Activated CD8-positive, alpha-beta T cell treated with anti-CD3 and anti-CD28 coated beads, Interleukin-2, amount 10 ng/mL, durations not matched to agents 7 days and 5 days (primary cell): Measurements from ENCODE around the gene COPZ1. TPM values are rescaled to one million over a fixed set of nuclear protein-coding genes. Genes with fewer than 3 reads are reported as not detected.

ENCODE experiments used
- ATAC-seq: fragments of 150-1000 bp; cut with Tn5 transposase; one replicate; pipeline ENCODE4 v1.10.0; 2021; ENCODE audit warnings: moderate library complexity
- CTCF ChIA-PET: fragments of 350-600 bp; sonication (Branson Sonifier 250); formaldehyde crosslinking; loops from one replicate; lab custom pipeline; 2021; ENCODE audit warnings: antibody characterized with exemption; lab: Charles Lee
- POLR2A ChIA-PET: fragments of 350-600 bp; sonication (Branson Sonifier 250); formaldehyde crosslinking; loops from one replicate; lab custom pipeline; 2021; ENCODE audit warnings: antibody characterized with exemption; lab: Charles Lee
- DNase-seq: peaks from one replicate; pipeline ENCODE4 v3.0.0-alpha.2; 2020
- H3K27ac Mint-ChIP-seq: one replicate; pipeline ENCODE4 v1.8.0; 2021; ENCODE audit warnings: mild to moderate bottlenecking, mixed read lengths
- H3K27me3 Mint-ChIP-seq: one replicate; pipeline ENCODE4 v1.8.0; 2021; ENCODE audit warnings: low read depth, mixed read lengths
- H3K36me3 Mint-ChIP-seq: one replicate; pipeline ENCODE4 v1.8.0; 2021; ENCODE audit warnings: low read depth, mixed read lengths
- H3K4me1 Mint-ChIP-seq: one replicate; pipeline ENCODE4 v1.8.0; 2021; ENCODE audit warnings: low read depth, mixed read lengths
- H3K4me3 Mint-ChIP-seq: one replicate; pipeline ENCODE4 v1.8.0; 2021; ENCODE audit warnings: mild to moderate bottlenecking, mixed read lengths
- H3K9me3 Mint-ChIP-seq: one replicate; pipeline ENCODE4 v1.8.0; 2022; ENCODE audit warnings: mixed read lengths; ENCODE audit not compliant: insufficient read depth
- total RNA-seq, 2 experiments: library from RNA; stranded (reverse); gene quantifications; one replicate each; pipeline ENCODE4 v1.2.3, GENCODE V29; 2021

The COPZ1 gene
- total RNA-seq, 2 experiments from 2014 or later: 105 to 112 TPM

GRCh38 chr12:54372113-54372806 is 47.3 kb downstream of the COPZ1 start:
- no peaks in the 10 kb centered on the region for H3K36me3 Mint-ChIP-seq
- no peak for ATAC-seq
- no peaks in the 10 kb centered on the region for H3K9me3 Mint-ChIP-seq
- H3K27ac Mint-ChIP-seq: peak overlapping the region; percentile 68
- H3K27me3 Mint-ChIP-seq: no peaks in the 10 kb centered on the region
- H3K4me3 Mint-ChIP-seq: no peak overlapping the region
- POLR2A ChIA-PET: no interaction called here
- CTCF ChIA-PET: interaction anchor here (0.9 to 2.2 kb wide), 13 partner anchors 8 to 158 kb away, joined by 3 to 9 read pairs (median 5); partner anchors contain the start of gene COPZ1
- H3K4me1 Mint-ChIP-seq: peaks cover 40% of the 10 kb centered on the region
- DNase-seq: no peak

GRCh38 chr12:54373649-54374561 is 49.0 kb downstream of the COPZ1 start:
- H3K4me1 Mint-ChIP-seq: peaks cover 31% of the 10 kb centered on the region
- DNase-seq (no peak), ATAC-seq (no peak)
- H3K27ac Mint-ChIP-seq: peak overlapping the region; percentile 26
- H3K9me3 Mint-ChIP-seq: no peaks in the 10 kb centered on the region
- CTCF ChIA-PET: interaction anchor here (1.1 kb wide), 1 partner anchor 79 kb away, joined by 4 read pairs; no protein-coding TSS in a partner anchor
- POLR2A ChIA-PET: no interaction called here
- no peak overlapping the region for H3K4me3 Mint-ChIP-seq
- H3K36me3 Mint-ChIP-seq: no peaks in the 10 kb centered on the region
- H3K27me3 Mint-ChIP-seq: no peaks in the 10 kb centered on the region

- ATAC-seq (no peak), DNase-seq (no peak)
- ChIA-PET CTCF (interaction anchor here (0.9 to 1.6 kb wide), 5 partner anchors 25 to 160 kb away, joined by 3 to 5 read pairs (median 3); partner anchors contain the start of gene COPZ1), POLR2A (no interaction called here)
- H3K36me3 Mint-ChIP-seq: no peaks in the 10 kb centered on the region
- no peaks in the 10 kb centered on the region for H3K9me3 Mint-ChIP-seq
- H3K4me1 Mint-ChIP-seq: peaks cover 30% of the 10 kb centered on the region
- no peak overlapping the region for H3K27ac Mint-ChIP-seq
- H3K27me3 Mint-ChIP-seq: no peaks in the 10 kb centered on the region
- H3K4me3 Mint-ChIP-seq: no peak overlapping the region
These were observed 49.8 kb downstream of the COPZ1 start for GRCh38 chr12:54374562-54375258.

GRCh38 chr12:54375259-54375579 is 50.3 kb downstream of the COPZ1 start:
- no peak overlapping the region for H3K27ac Mint-ChIP-seq
- H3K4me1 Mint-ChIP-seq: peaks cover 31% of the 10 kb centered on the region
- H3K36me3 Mint-ChIP-seq: no peaks in the 10 kb centered on the region
- ChIA-PET POLR2A (no interaction called here), CTCF (interaction anchor here (0.9 to 1.6 kb wide), 4 partner anchors 24 to 161 kb away, joined by 3 to 5 read pairs (median 3); partner anchors contain the start of gene COPZ1)
- no peak for DNase-seq
- no peaks in the 10 kb centered on the region for H3K9me3 Mint-ChIP-seq
- no peaks in the 10 kb centered on the region for H3K27me3 Mint-ChIP-seq
- ATAC-seq: no peak
- no peak overlapping the region for H3K4me3 Mint-ChIP-seq

- DNase-seq: no peak
- ChIA-PET CTCF (interaction anchor here (0.8 to 1.4 kb wide), 2 partner anchors 40 to 125 kb away, joined by 3 to 4 read pairs; no protein-coding TSS in a partner anchor), POLR2A (no interaction called here)
- no peak overlapping the region for H3K27ac Mint-ChIP-seq
- H3K4me3 Mint-ChIP-seq: no peak overlapping the region
- no peaks in the 10 kb centered on the region for H3K27me3 Mint-ChIP-seq
- peaks cover 28% of the 10 kb centered on the region for H3K4me1 Mint-ChIP-seq
- no peak for ATAC-seq
- H3K9me3 Mint-ChIP-seq: no peaks in the 10 kb centered on the region
- no peaks in the 10 kb centered on the region for H3K36me3 Mint-ChIP-seq
These were observed 51.7 kb downstream of the COPZ1 start for GRCh38 chr12:54376596-54376995.

GRCh38 chr12:54377007-54377406 is 52.1 kb downstream of the COPZ1 start:
- Mint-ChIP-seq H3K36me3 (no peaks in the 10 kb centered on the region), H3K27ac (no peak overlapping the region), H3K4me1 (peaks cover 24% of the 10 kb centered on the region), H3K4me3 (no peak overlapping the region), H3K27me3 (no peaks in the 10 kb centered on the region), H3K9me3 (no peaks in the 10 kb centered on the region)
- DNase-seq: no peak
- ChIA-PET POLR2A (no interaction called here), CTCF (interaction anchor here (0.8 to 1.4 kb wide), 2 partner anchors 41 to 125 kb away, joined by 3 to 4 read pairs; no protein-coding TSS in a partner anchor)
- ATAC-seq: no peak

- CTCF ChIA-PET: interaction anchor here (0.9 to 6.4 kb wide), 10 partner anchors 9 to 163 kb away, joined by 3 to 75 read pairs (median 15); no protein-coding TSS in a partner anchor
- POLR2A ChIA-PET: interaction anchor here (1.4 to 1.5 kb wide), 2 partner anchors 92 to 97 kb away, joined by 3 to 6 read pairs; partner anchors contain the start of gene HNRNPA1
- Mint-ChIP-seq H3K9me3 (no peaks in the 10 kb centered on the region), H3K36me3 (no peaks in the 10 kb centered on the region), H3K27ac (no peak overlapping the region), H3K4me1 (peaks cover 15% of the 10 kb centered on the region), H3K27me3 (no peaks in the 10 kb centered on the region), H3K4me3 (no peak overlapping the region)
- no peak for DNase-seq
- no peak for ATAC-seq
These were observed 53.0 kb downstream of the COPZ1 start for GRCh38 chr12:54377797-54378515.

GRCh38 chr12:54378796-54379397 is 54.0 kb downstream of the COPZ1 start:
- POLR2A ChIA-PET: interaction anchor here (1.0 to 1.6 kb wide), 4 partner anchors 17 to 98 kb away, joined by 3 to 6 read pairs (median 3); partner anchors contain the start of gene HNRNPA1

GRCh38 chr12:54379398-54380201 is 54.7 kb downstream of the COPZ1 start:
- Mint-ChIP-seq H3K27ac (no peak overlapping the region), H3K27me3 (no peaks in the 10 kb centered on the region)
- POLR2A ChIA-PET: interaction anchor here (0.6 to 1.6 kb wide), 5 partner anchors 18 to 150 kb away, joined by 3 to 6 read pairs (median 3); partner anchors contain the start of gene HNRNPA1

More at GRCh38 chr12:54378796-54379397, 54.0 kb downstream of the COPZ1 start:
- H3K4me1 Mint-ChIP-seq: peaks cover 12% of the 10 kb centered on the region
- no peaks in the 10 kb centered on the region for H3K27me3 Mint-ChIP-seq
- peak; percentile 55 for ATAC-seq
- CTCF ChIA-PET: interaction anchor here (0.6 to 6.4 kb wide), 61 partner anchors 8 to 614 kb away, joined by 3 to 75 read pairs (median 5); partner anchors contain the start of genes CBX5, COPZ1, HNRNPA1 and ITGA5
- H3K27ac Mint-ChIP-seq: no peak overlapping the region
- no peaks in the 10 kb centered on the region for H3K36me3 Mint-ChIP-seq
- no peaks in the 10 kb centered on the region for H3K9me3 Mint-ChIP-seq
- DNase-seq: no peak
- peak overlapping the region; percentile 43 for H3K4me3 Mint-ChIP-seq

More at GRCh38 chr12:54379398-54380201, 54.7 kb downstream of the COPZ1 start:
- no peaks in the 10 kb centered on the region for H3K9me3 Mint-ChIP-seq
- ATAC-seq (peak; percentile 95), DNase-seq (peak; percentile 93)
- H3K36me3 Mint-ChIP-seq: no peaks in the 10 kb centered on the region
- peaks cover 12% of the 10 kb centered on the region for H3K4me1 Mint-ChIP-seq
- CTCF ChIA-PET: interaction anchor here (0.6 to 6.4 kb wide), 68 partner anchors 8 to 615 kb away, joined by 3 to 75 read pairs (median 5); partner anchors contain the start of genes CBX5, COPZ1, HNRNPA1 and ITGA5
- peak overlapping the region; percentile 43 for H3K4me3 Mint-ChIP-seq
